BLaER1 treated with 17β-estradiol and CSF1 and Interleukin-3, amounts not matched to agents 10 nM and 100 nM (cell line): ENCODE measurements around the gene GSG1L2.

Experiments
- H3K27ac ChIP-seq, 11 experiments: shearing (Covaris generic); formaldehyde crosslinking; 2 replicates each; pipeline ENCODE4 v1.8.1; 2022
- H3K27me3 ChIP-seq, 11 experiments: shearing (Covaris generic); formaldehyde crosslinking; 2 replicates each; pipeline ENCODE4 v1.8.1; 2022
- H3K36me3 ChIP-seq, 11 experiments: shearing (Covaris generic); formaldehyde crosslinking; 2 replicates each; pipeline ENCODE4 v1.8.1; 2022
- H3K4me1 ChIP-seq, 10 experiments: shearing (Covaris generic); formaldehyde crosslinking; 2 replicates each; pipeline ENCODE4 v1.8.1; 2022
- H3K4me2 ChIP-seq, 11 experiments: shearing (Covaris generic); formaldehyde crosslinking; 2 replicates each; pipeline ENCODE4 v1.8.1; 2022
- H3K4me3 ChIP-seq, 10 experiments: shearing (Covaris generic); formaldehyde crosslinking; 2 replicates each; pipeline ENCODE4 v1.8.1; 2022
- H3K9ac ChIP-seq, 11 experiments: shearing (Covaris generic); formaldehyde crosslinking; 2 replicates each; pipeline ENCODE4 v1.8.1; 2022
- H3K9me3 ChIP-seq, 11 experiments: shearing (Covaris generic); formaldehyde crosslinking; replicated peaks in 1 of 11; 2 replicates each; pipeline ENCODE4 v1.8.1; 2022
- H4K20me1 ChIP-seq, 11 experiments: shearing (Covaris generic); formaldehyde crosslinking; 2 replicates each; pipeline ENCODE4 v1.8.1; 2022
- Cebpa-rat ChIP-seq, 11 experiments: shearing (Covaris generic); IDR thresholded peaks; 2 replicates each; pipeline ENCODE4 v1.8.1; 2022

The GSG1L2 gene

GRCh38 chr17:9821921-9822320 lies at the start of gene GSG1L2:
TSS of gene GSG1L2 (minus strand) at chr17:9822079. CDS start at chr17:9822071, 8 bp downstream.
- H3K27ac ChIP-seq, result no peak within 1 kb of the TSS
- H3K4me3 ChIP-seq, result no peak within 1 kb of the TSS
- peaks cover 0 to 38% (median 31%) of the 10 kb centered on the region in 10 experiments; a peak in 14 of 20 replicates for H3K4me1 ChIP-seq
- H3K27me3 ChIP-seq, result no peaks in the 10 kb centered on the region
- H3K9ac ChIP-seq, result no peak within 1 kb of the TSS
- H3K36me3 ChIP-seq, result no peaks in the 10 kb centered on the region
- peak within 1 kb of the TSS in 8 of 11 experiments; percentile 15 to 66 (median 54); a peak in 14 of 22 replicates for H3K4me2 ChIP-seq
- H3K9me3 ChIP-seq, result no peaks in the 10 kb centered on the region
- H4K20me1 ChIP-seq, result no peaks in the 10 kb centered on the region
- no peak for TF ChIP-seq Cebpa-rat (IDR thresholded peaks at IDR 0.05)

- Histone ChIP-seq H3K27me3 (no peaks in the 10 kb centered on the region), H3K4me2 (no peak overlapping the region), H3K36me3 (no peaks in the 10 kb centered on the region), H4K20me1 (no peaks in the 10 kb centered on the region), H3K4me1 (no peaks in the 10 kb centered on the region), H3K9ac (no peak overlapping the region), H3K4me3 (no peak overlapping the region), H3K27ac (no peak overlapping the region), H3K9me3 (peaks cover 0 to 20% (median 0%) of the 10 kb centered on the region in 11 experiments; a peak in 6 of 22 replicates)
- no peak for TF ChIP-seq Cebpa-rat (IDR thresholded peaks at IDR 0.05)
Measured at GRCh38 chr17:9868552-9868951, 46.7 kb upstream of the GSG1L2 start.

- Histone ChIP-seq H3K4me2 (no peak overlapping the region), H3K36me3 (no peaks in the 10 kb centered on the region), H3K27ac (no peak overlapping the region), H3K9me3 (peaks cover 0 to 23% (median 4%) of the 10 kb centered on the region in 11 experiments; a peak in 9 of 22 replicates), H3K4me3 (no peak overlapping the region), H3K9ac (no peak overlapping the region), H4K20me1 (no peaks in the 10 kb centered on the region), H3K27me3 (no peaks in the 10 kb centered on the region), H3K4me1 (no peaks in the 10 kb centered on the region)
- TF ChIP-seq Cebpa-rat (IDR thresholded peaks at IDR 0.05), result peak in 2 of 11 experiments; percentile 10 to 16; a peak in 1 of 22 replicates
Measured at GRCh38 chr17:9865586-9865985, 43.7 kb upstream of the GSG1L2 start.

GRCh38 chr17:9862949-9863348 lies 41.1 kb upstream of the GSG1L2 start:
- TF ChIP-seq Cebpa-rat (IDR thresholded peaks at IDR 0.05), result no peak
- no peaks in the 10 kb centered on the region for H3K4me1 ChIP-seq
- no peak overlapping the region for H3K4me2 ChIP-seq
- no peak overlapping the region for H3K4me3 ChIP-seq
- H3K27ac ChIP-seq, result no peak overlapping the region
- H4K20me1 ChIP-seq, result no peaks in the 10 kb centered on the region
- no peaks in the 10 kb centered on the region for H3K36me3 ChIP-seq
- peaks cover 4 to 38% (median 16%) of the 10 kb centered on the region in 11 experiments; a peak in 16 of 22 replicates for H3K9me3 ChIP-seq
- no peaks in the 10 kb centered on the region for H3K27me3 ChIP-seq
- no peak overlapping the region for H3K9ac ChIP-seq

GRCh38 chr17:9862220-9862619 lies 40.3 kb upstream of the GSG1L2 start:
- no peaks in the 10 kb centered on the region for H3K4me1 ChIP-seq
- H3K27ac ChIP-seq, result no peak overlapping the region
- no peaks in the 10 kb centered on the region for H3K36me3 ChIP-seq
- no peaks in the 10 kb centered on the region for H3K27me3 ChIP-seq
- H3K9me3 ChIP-seq, result peaks cover 4 to 44% (median 18%) of the 10 kb centered on the region in 11 experiments; a peak in 16 of 22 replicates
- TF ChIP-seq Cebpa-rat (IDR thresholded peaks at IDR 0.05), result no peak
- no peak overlapping the region for H3K4me3 ChIP-seq
- H3K9ac ChIP-seq, result no peak overlapping the region
- no peak overlapping the region for H3K4me2 ChIP-seq
- H4K20me1 ChIP-seq, result no peaks in the 10 kb centered on the region

- peaks cover 4 to 41% (median 20%) of the 10 kb centered on the region in 11 experiments; a peak in 16 of 22 replicates for H3K9me3 ChIP-seq
Measured at GRCh38 chr17:9860851-9861250, 39.0 kb upstream of the GSG1L2 start.

GRCh38 chr17:9859781-9860180 lies 37.9 kb upstream of the GSG1L2 start:
- H3K27ac ChIP-seq, result no peak overlapping the region

More at GRCh38 chr17:9860851-9861250, 39.0 kb upstream of the GSG1L2 start:
- H3K4me1 ChIP-seq, result no peaks in the 10 kb centered on the region
- H3K4me2 ChIP-seq, result no peak overlapping the region
- no peaks in the 10 kb centered on the region for H4K20me1 ChIP-seq
- H3K4me3 ChIP-seq, result no peak overlapping the region
- TF ChIP-seq Cebpa-rat (IDR thresholded peaks at IDR 0.05), result no peak
- H3K27me3 ChIP-seq, result no peaks in the 10 kb centered on the region
- H3K36me3 ChIP-seq, result no peaks in the 10 kb centered on the region
- no peak overlapping the region for H3K27ac ChIP-seq
- no peak overlapping the region for H3K9ac ChIP-seq

GRCh38 chr17:9855036-9855435 lies 33.2 kb upstream of the GSG1L2 start:
- Histone ChIP-seq H3K4me2 (no peak overlapping the region), H4K20me1 (no peaks in the 10 kb centered on the region)
- no peak for TF ChIP-seq Cebpa-rat (IDR thresholded peaks at IDR 0.05)

More at GRCh38 chr17:9859781-9860180, 37.9 kb upstream of the GSG1L2 start:
- no peak overlapping the region for H3K4me2 ChIP-seq
- no peaks in the 10 kb centered on the region for H3K27me3 ChIP-seq
- H3K36me3 ChIP-seq, result no peaks in the 10 kb centered on the region
- no peak overlapping the region for H3K4me3 ChIP-seq
- peaks cover 4 to 32% (median 20%) of the 10 kb centered on the region in 11 experiments; a peak in 16 of 22 replicates for H3K9me3 ChIP-seq
- H4K20me1 ChIP-seq, result no peaks in the 10 kb centered on the region
- TF ChIP-seq Cebpa-rat (IDR thresholded peaks at IDR 0.05), result no peak
- H3K4me1 ChIP-seq, result no peaks in the 10 kb centered on the region
- no peak overlapping the region for H3K9ac ChIP-seq

GRCh38 chr17:9854255-9854654 lies 32.4 kb upstream of the GSG1L2 start:
- Histone ChIP-seq H3K36me3 (no peaks in the 10 kb centered on the region), H4K20me1 (no peaks in the 10 kb centered on the region), H3K4me2 (no peak overlapping the region), H3K27ac (no peak overlapping the region), H3K27me3 (no peaks in the 10 kb centered on the region), H3K9ac (no peak overlapping the region), H3K4me3 (no peak overlapping the region), H3K9me3 (peaks cover 0 to 17% (median 10%) of the 10 kb centered on the region in 11 experiments; a peak in 13 of 22 replicates), H3K4me1 (no peaks in the 10 kb centered on the region)
- TF ChIP-seq Cebpa-rat (IDR thresholded peaks at IDR 0.05), result no peak

More at GRCh38 chr17:9855036-9855435, 33.2 kb upstream of the GSG1L2 start:
- no peaks in the 10 kb centered on the region for H3K27me3 ChIP-seq
- H3K4me3 ChIP-seq, result no peak overlapping the region
- H3K4me1 ChIP-seq, result no peaks in the 10 kb centered on the region
- H3K36me3 ChIP-seq, result no peaks in the 10 kb centered on the region
- H3K9me3 ChIP-seq, result peaks cover 0 to 21% (median 11%) of the 10 kb centered on the region in 11 experiments; a peak in 15 of 22 replicates
- no peak overlapping the region for H3K27ac ChIP-seq
- no peak overlapping the region for H3K9ac ChIP-seq

- H3K27ac ChIP-seq, result no peak overlapping the region
- H3K9me3 ChIP-seq, result no peaks in the 10 kb centered on the region
- H3K4me1 ChIP-seq, result no peaks in the 10 kb centered on the region
- no peak overlapping the region for H3K4me2 ChIP-seq
- H4K20me1 ChIP-seq, result no peaks in the 10 kb centered on the region
- no peaks in the 10 kb centered on the region for H3K36me3 ChIP-seq
- H3K27me3 ChIP-seq, result no peaks in the 10 kb centered on the region
- no peak overlapping the region for H3K4me3 ChIP-seq
- no peak overlapping the region for H3K9ac ChIP-seq
- no peak for TF ChIP-seq Cebpa-rat (IDR thresholded peaks at IDR 0.05)
Measured at GRCh38 chr17:9850151-9850550, 28.3 kb upstream of the GSG1L2 start.
